GM12873 (cell line): ENCODE data around the gene DTD1.

ENCODE experiments used
- TF ChIP-seq, protein P1 (sequence below): IDR thresholded peaks from 2 replicates; pipeline ENCODE4 v1.5.1; 2012; ENCODE audit warnings: low read depth, mild to moderate bottlenecking, moderate library complexity, low read length, control low read depth; ENCODE audit not compliant: insufficient read depth; ENCODE audit errors: missing control alignments

The DTD1 gene

DNA sequence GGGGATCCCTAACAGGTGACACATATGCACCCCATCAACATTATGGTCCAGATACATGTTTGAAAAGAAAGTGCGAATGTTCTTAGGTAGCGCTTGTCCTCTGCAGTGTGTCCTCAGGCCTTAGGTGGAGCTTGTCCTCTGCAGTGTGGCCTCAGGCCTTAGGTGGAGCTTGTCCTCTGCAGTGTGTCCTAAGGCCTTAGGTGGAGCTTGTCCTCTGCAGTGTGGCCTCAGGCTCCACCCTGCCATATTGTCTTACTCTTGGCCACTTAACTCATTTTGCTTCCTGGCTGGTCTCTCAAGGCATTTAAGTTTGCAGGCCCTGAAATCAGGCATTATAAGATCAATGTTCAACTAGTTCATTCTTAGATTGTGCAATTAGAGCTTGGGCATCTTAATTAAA lies 151.0 kb downstream of the DTD1 start:
- TF ChIP-seq, protein P1, sequence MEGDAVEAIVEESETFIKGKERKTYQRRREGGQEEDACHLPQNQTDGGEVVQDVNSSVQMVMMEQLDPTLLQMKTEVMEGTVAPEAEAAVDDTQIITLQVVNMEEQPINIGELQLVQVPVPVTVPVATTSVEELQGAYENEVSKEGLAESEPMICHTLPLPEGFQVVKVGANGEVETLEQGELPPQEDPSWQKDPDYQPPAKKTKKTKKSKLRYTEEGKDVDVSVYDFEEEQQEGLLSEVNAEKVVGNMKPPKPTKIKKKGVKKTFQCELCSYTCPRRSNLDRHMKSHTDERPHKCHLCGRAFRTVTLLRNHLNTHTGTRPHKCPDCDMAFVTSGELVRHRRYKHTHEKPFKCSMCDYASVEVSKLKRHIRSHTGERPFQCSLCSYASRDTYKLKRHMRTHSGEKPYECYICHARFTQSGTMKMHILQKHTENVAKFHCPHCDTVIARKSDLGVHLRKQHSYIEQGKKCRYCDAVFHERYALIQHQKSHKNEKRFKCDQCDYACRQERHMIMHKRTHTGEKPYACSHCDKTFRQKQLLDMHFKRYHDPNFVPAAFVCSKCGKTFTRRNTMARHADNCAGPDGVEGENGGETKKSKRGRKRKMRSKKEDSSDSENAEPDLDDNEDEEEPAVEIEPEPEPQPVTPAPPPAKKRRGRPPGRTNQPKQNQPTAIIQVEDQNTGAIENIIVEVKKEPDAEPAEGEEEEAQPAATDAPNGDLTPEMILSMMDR, result no peak

DNA sequence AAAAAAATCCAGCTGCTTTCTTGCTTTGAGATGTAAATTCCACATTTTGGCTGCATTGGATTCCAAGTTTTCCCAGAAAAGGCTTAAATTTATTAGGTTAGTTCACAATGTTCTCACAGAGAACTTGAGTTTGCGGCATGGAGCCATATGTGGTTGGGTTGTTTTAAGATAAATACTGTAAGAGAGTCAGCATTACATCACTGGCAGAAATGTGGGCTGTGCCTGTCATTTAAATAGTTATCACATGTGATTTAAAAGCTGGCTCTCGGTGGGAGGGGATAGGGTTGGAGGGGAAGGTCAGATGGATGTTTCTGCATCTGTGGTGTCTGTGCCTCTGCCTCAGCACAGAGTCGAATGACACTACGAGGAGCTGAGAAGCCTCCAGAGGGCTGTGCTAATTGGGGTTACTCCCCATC lies 151.9 kb downstream of the DTD1 start:
- TF ChIP-seq, protein P1, result no peak

DNA sequence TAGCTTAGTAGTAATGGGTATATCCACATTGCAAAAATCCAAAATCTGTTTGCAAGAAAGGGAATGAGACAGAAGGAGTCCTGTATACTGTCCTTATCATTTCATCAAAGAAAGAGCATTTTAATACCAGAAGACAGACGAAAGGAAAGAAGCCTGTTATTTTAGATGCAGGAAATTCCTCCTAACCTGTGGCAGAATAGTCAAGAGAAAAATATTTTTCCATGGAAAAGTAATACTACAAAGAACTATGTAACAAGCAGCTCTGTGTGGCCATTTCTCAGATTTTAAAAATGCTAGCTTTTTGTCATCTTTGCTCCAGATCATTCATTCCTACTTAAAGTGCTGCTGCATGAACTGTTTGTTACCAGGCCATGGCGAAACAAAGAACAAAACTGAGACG lies 152.9 kb downstream of the DTD1 start:
- TF ChIP-seq, protein P1, result no peak

DNA sequence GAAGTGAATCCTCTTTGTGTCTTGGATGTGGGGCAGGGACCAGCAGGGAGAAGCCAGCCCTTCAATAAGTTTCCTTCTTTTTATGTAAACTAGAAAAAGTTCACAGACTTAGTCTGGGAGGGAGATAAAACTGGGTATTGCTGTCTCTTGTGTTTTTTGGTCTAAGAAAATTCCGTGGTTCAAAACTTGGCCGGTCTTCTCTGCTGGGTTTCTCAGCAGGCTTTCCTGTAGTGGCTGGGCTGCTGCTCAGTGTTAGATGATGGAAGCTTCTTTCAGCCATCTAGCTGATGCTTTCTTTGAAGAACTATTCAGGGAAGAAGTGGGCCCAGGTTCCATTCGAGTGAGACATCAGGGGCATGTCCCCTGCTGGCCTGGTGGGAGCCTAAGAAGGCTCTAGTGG lies 155.0 kb downstream of the DTD1 start:
- TF ChIP-seq, protein P1, result no peak

DNA sequence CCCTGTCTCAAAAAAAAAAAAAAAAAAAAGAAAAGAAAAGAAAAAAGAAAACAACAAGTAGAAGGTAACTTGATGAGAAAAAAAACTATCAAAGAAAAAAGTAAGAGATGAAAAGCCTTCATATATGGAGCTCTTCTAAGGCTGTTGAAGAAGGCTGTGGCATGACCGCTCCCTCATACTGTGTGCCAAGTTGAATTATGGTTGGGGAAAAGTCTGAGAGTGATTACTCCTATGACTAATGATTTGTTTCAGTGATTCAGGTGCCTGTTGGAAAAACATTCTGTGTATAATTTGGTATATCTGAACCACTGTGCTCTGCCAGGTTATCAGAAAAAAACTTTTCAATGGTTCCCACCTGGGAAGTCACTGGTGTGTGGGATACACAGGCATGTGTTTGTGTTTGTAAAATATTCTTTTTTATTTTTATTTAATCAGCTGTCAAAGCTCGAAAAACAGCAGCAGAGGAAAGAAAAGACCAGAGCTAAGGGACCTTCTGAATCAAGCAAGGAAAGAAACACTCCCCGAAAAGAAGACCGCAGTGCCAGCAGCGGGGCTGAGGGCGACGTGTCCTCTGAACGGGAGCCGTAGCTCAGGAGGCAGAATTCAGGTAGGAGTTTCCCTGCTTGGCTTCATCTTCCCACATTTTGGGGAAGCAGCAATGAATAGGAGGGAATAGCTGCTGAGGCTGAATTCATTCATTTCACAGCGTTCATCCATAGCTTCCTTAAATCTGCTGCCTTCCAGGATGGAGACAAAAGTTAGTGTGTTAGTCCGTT lies 156.0 kb downstream of the DTD1 start:
- TF ChIP-seq, protein P1, result no peak

DNA sequence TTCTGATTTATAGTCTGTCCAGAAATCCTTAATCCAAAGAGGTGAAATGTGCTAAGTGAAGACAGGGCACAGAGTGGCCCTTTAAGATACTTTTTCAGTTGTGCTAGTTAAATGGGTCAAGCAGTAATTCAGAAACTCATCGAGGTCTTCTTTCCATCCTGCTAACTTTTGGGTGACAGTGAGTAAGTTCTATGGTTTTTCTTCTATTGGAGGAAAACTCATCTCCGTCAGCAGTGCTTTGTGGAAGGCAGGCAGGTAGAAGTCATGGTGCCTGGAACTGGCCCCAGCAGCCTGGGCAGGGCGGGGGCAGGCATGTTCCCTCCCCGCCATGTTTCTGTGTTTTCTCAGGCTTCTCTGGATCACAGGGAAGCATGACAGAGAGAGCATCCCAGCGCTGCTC lies 159.2 kb downstream of the DTD1 start:
- TF ChIP-seq, protein P1, result no peak

DNA sequence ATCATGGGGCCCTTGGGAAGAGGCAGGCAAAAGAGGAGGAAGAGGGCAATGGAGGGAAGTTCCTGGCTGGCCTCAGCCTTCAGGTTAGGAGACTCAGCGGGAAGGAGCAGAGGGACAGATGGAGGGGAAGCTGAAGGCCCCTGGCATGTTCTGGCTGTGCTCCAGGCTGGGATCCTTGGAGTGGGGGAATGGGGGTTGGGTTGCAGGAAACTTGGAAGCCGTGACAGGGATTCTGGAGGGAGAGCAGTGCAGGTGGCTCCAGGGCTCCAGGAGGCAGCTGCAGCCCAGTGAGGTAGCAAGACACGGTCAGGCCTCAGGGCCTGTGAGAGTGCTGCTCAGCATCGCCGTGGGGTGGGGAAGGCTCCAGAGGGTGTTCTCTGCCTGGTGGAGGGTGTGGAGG lies 161.1 kb downstream of the DTD1 start:
- TF ChIP-seq, protein P1, result no peak
